Hepatocyte (in vitro differentiated cells): Measurements from ENCODE around the gene TNNT2. TPM values are rescaled to one million over a fixed set of nuclear protein-coding genes. Genes with fewer than 3 reads are reported as not detected.

Source experiments
- DNase-seq: peaks from one replicate; pipeline ENCODE4 v3.0.0-alpha.2; 2016; ENCODE audit warnings: low spot score
- H2AFZ ChIP-seq: fragments of 200-600 bp; sonication (generic); 2 replicates; pipeline ENCODE4 v1.6.0; 2016; ENCODE audit warnings: antibody characterized with exemption, mild to moderate bottlenecking
- H3K27ac ChIP-seq: fragments of 200-600 bp; sonication (generic); 2 replicates; pipeline ENCODE4 v1.5.1; 2016; ENCODE audit warnings: mild to moderate bottlenecking
- H3K27me3 ChIP-seq: fragments of 200-600 bp; sonication (generic); 2 replicates; pipeline ENCODE4 v1.6.1; 2016
- H3K36me3 ChIP-seq: fragments of 200-600 bp; sonication (generic); replicated peaks from 2 replicates; pipeline ENCODE4 v1.5.1; 2016; ENCODE audit warnings: low read depth; ENCODE audit not compliant: insufficient read depth
- H3K4me1 ChIP-seq: fragments of 200-600 bp; sonication (generic); 2 replicates; pipeline ENCODE4 v1.5.1; 2016; ENCODE audit warnings: mild to moderate bottlenecking, moderate library complexity; ENCODE audit not compliant: insufficient read depth
- H3K4me2 ChIP-seq: fragments of 200-600 bp; sonication (generic); 2 replicates; pipeline ENCODE4 v1.6.0; 2016
- H3K4me3 ChIP-seq: fragments of 200-600 bp; sonication (generic); 2 replicates; pipeline ENCODE4 v1.5.1; 2016; ENCODE audit warnings: mild to moderate bottlenecking
- H3K79me2 ChIP-seq: fragments of 200-600 bp; sonication (generic); 2 replicates; pipeline ENCODE4 v1.6.0; 2017; ENCODE audit warnings: mild to moderate bottlenecking
- H3K9me2 ChIP-seq: fragments of 200-600 bp; sonication (generic); replicated peaks from 2 replicates; pipeline ENCODE4 v1.6.0; 2017; ENCODE audit warnings: mild to moderate bottlenecking; ENCODE audit not compliant: insufficient read depth
- H3K9me3 ChIP-seq: fragments of 200-600 bp; sonication (generic); 2 replicates; pipeline ENCODE4 v1.5.1; 2016; ENCODE audit warnings: low read depth, mild to moderate bottlenecking
- H4K20me1 ChIP-seq: fragments of 200-600 bp; sonication (generic); 2 replicates; pipeline ENCODE4 v1.6.0; 2016; ENCODE audit warnings: mild to moderate bottlenecking; ENCODE audit not compliant: insufficient read depth, poor library complexity, severe bottlenecking
- EZH2 ChIP-seq: fragments of 200-600 bp; sonication (generic); IDR thresholded peaks from 2 replicates; pipeline ENCODE4 v1.6.1; 2016; ENCODE audit warnings: antibody characterized with exemption, mild to moderate bottlenecking, borderline replicate concordance
- EZH2phosphoT487 ChIP-seq: fragments of 200-600 bp; sonication (generic); IDR thresholded peaks from one replicate; pipeline ENCODE4 v1.6.1; 2018; ENCODE audit warnings: antibody characterized with exemption, mild to moderate bottlenecking, low read depth, moderate library complexity; ENCODE audit not compliant: unreplicated experiment, severe bottlenecking
- WGBS: methylation state at CpG from one replicate; pipeline ENCODE4 v1.1.6; 2016; ENCODE audit warnings: low lambda C conversion rate; ENCODE audit errors: missing lambda C conversion rate; 5-methylcytosine and 5-hydroxymethylcytosine counted together
- polyA plus RNA-seq: library from polyadenylated mRNA; unstranded; fragments of >200 nt; fragmentation: Nextera tagmentation; extraction: Ambion mirVana; gene quantifications from 2 replicates; pipeline ENCODE4 v1.2.1, GENCODE V29; 2016
- total RNA-seq: library from RNA; depleted of rRNA; stranded (reverse); fragments of >200 nt; gene quantifications from 2 replicates; pipeline ENCODE4 v1.2.3, GENCODE V29; 2014
- TF ChIP-seq, protein P1 (sequence below): fragments of 200-600 bp; sonication (generic); IDR thresholded peaks from 2 replicates; pipeline ENCODE4 v1.5.1; 2016; ENCODE audit warnings: antibody characterized with exemption, mild to moderate bottlenecking; ENCODE audit not compliant: poor library complexity

TNNT2 gene
- total and polyA plus RNA-seq, 2 experiments from 2014 or later = 25.9 to 33.5 TPM

DNA sequence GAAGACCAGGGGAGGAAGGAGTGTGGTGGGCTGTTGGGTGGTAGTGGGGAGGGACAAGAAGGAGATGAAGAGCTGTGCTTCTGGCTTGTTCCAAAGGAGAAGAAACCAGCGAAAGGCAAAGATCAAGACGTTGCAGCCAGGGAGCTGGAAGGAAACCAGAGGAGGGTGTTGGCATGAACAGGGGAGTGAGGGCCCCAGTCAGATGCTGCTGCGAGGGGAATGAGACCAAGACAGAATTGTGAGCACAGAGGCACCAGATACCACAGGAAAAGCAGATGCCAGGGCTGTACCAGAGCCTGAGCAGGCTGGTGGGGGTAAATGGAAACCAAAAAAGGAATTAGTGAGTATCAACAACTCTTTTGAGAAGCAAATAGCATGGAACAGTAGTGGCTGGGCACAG, 15.6 kb upstream of the TNNT2 start:
- Histone ChIP-seq H3K27me3 (no peaks in the 10 kb centered on the region), H3K4me3 (no peak overlapping the region), H4K20me1 (peaks cover 22% of the 10 kb centered on the region), H3K4me2 (peak overlapping the region; percentile 1), H2AFZ (no peak overlapping the region), H3K36me3 (no peaks in the 10 kb centered on the region), H3K9me2 (no peaks in the 10 kb centered on the region), H3K4me1 (peaks cover 28% of the 10 kb centered on the region), H3K79me2 (peaks cover 65% of the 10 kb centered on the region), H3K9me3 (no peaks in the 10 kb centered on the region), H3K27ac (no peak overlapping the region)
- TF ChIP-seq EZH2 (no peak), EZH2phosphoT487 (no peak)
- TF ChIP-seq, protein P1, sequence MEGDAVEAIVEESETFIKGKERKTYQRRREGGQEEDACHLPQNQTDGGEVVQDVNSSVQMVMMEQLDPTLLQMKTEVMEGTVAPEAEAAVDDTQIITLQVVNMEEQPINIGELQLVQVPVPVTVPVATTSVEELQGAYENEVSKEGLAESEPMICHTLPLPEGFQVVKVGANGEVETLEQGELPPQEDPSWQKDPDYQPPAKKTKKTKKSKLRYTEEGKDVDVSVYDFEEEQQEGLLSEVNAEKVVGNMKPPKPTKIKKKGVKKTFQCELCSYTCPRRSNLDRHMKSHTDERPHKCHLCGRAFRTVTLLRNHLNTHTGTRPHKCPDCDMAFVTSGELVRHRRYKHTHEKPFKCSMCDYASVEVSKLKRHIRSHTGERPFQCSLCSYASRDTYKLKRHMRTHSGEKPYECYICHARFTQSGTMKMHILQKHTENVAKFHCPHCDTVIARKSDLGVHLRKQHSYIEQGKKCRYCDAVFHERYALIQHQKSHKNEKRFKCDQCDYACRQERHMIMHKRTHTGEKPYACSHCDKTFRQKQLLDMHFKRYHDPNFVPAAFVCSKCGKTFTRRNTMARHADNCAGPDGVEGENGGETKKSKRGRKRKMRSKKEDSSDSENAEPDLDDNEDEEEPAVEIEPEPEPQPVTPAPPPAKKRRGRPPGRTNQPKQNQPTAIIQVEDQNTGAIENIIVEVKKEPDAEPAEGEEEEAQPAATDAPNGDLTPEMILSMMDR = no peak
- no peak for DNase-seq
- WGBS = 71% methylated on average over 3 of the region's 3 CpGs

DNA sequence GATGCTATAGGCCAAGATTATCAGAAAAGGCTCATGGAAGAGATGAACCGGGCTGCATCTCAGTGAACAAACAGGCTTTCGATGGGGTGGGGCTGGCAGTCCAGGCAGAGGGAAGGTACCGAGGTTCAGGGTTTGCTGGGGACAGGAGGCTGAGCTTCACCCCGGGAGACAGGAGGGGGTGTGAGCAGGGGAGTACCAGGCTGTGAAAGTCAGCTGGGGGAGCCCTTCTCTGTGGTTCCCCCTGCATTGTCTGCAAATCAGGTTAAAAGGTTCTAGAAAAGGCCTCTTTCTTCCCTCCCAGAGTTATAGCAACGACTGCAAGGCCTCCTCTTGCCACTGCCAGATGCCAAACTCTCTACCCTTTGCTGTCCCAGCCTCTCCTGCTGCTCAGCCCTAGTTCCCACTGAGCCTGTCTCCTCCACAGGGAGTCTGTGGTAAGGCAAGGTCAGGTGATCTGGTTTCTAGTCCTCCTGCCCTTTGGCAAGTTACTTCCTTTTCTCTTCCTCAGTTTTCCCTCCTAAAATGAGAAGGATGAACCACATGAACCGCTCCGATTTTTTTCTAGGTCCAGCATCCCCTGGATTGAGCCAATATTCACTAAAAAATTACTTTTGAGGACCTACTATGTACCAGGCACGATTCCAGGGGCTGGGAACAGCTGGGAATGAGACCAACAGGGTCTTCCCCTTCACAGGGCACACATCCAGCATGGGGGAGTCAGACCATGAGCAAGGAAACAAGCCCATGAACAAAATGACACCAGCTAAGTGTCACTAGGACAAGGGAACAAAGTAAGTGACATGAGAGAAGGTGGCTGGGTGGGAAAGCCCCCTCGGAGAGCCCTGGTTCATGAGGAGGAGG, 14.4 kb upstream of the TNNT2 start:
- Histone ChIP-seq H3K9me2 (no peaks in the 10 kb centered on the region), H4K20me1 (peaks cover 22% of the 10 kb centered on the region), H3K4me1 (peaks cover 24% of the 10 kb centered on the region), H3K4me2 (no peak overlapping the region), H2AFZ (no peak overlapping the region), H3K27me3 (no peaks in the 10 kb centered on the region), H3K9me3 (no peaks in the 10 kb centered on the region), H3K79me2 (peaks cover 64% of the 10 kb centered on the region), H3K4me3 (no peak overlapping the region), H3K36me3 (no peaks in the 10 kb centered on the region), H3K27ac (no peak overlapping the region)
- WGBS = 84% methylated on average over 9 of the region's 9 CpGs
- TF ChIP-seq EZH2 (no peak), EZH2phosphoT487 (no peak)
- TF ChIP-seq, protein P1 = no peak
- no peak for DNase-seq

DNA sequence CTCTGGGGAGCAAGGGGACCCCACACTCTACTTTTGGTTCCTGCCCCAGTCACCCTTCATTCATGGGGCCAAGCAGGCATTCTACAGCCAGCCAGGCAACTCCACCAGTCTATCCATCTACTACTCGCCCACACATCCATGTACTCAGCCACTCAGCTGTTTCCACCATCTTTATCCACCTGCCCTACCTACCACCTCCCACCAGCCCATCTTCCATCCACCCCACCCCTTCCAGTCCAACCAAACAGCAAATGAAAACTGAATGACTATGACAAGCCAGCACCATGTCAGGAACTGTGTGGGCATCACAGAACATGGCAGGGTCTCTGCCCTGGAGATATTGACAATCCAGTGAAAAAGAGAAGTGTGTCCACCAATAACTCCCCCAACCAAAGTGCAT, 13.7 kb upstream of the TNNT2 start:
- TF ChIP-seq, protein P1 = no peak
- no peak for TF ChIP-seq EZH2
- TF ChIP-seq EZH2phosphoT487 = no peak
- H4K20me1 ChIP-seq = peaks cover 22% of the 10 kb centered on the region
- 100% methylated on average over 1 of the region's 1 CpG for WGBS
- H3K27me3 ChIP-seq = no peaks in the 10 kb centered on the region
- no peak overlapping the region for H3K4me3 ChIP-seq
- H3K4me2 ChIP-seq = no peak overlapping the region
- peaks cover 61% of the 10 kb centered on the region for H3K79me2 ChIP-seq
- H3K9me3 ChIP-seq = no peaks in the 10 kb centered on the region
- H3K27ac ChIP-seq = no peak overlapping the region
- no peak for DNase-seq
- H2AFZ ChIP-seq = no peak overlapping the region
- peaks cover 20% of the 10 kb centered on the region for H3K4me1 ChIP-seq
- H3K36me3 ChIP-seq = no peaks in the 10 kb centered on the region
- H3K9me2 ChIP-seq = no peaks in the 10 kb centered on the region
